IMR-90 (cell line): ENCODE data around the gene ITFG2.

ENCODE experiments used
- CEBPB ChIP-seq: IDR thresholded peaks from 2 replicates; pipeline ENCODE4 v1.6.1; 2012; ENCODE audit warnings: low read depth, low read length, improper control_type of control experiment
- ELK1 ChIP-seq: fragments of 150-350 bp; IDR thresholded peaks from 2 replicates; pipeline ENCODE4 v1.6.1; 2016; ENCODE audit warnings: low read depth, mild to moderate bottlenecking, low read length, moderate library complexity, borderline replicate concordance
- FOS ChIP-seq: fragments of 150-350 bp; IDR thresholded peaks from 2 replicates; pipeline ENCODE4 v1.6.1; 2016; ENCODE audit warnings: low read depth, low read length
- MAFK ChIP-seq: IDR thresholded peaks from 2 replicates; pipeline ENCODE4 v1.6.1; 2012; ENCODE audit warnings: low read depth, low read length, improper control_type of control experiment
- NFE2L2 ChIP-seq: fragments of 150-350 bp; IDR thresholded peaks from 2 replicates; pipeline ENCODE4 v1.6.1; 2016; ENCODE audit warnings: low read depth, mild to moderate bottlenecking, low read length
- POLR2A ChIP-seq: IDR thresholded peaks from 2 replicates; pipeline ENCODE4 v1.6.1; 2012; ENCODE audit warnings: mild to moderate bottlenecking, low read depth, low read length
- RAD21 ChIP-seq: IDR thresholded peaks from 2 replicates; pipeline ENCODE4 v1.6.1; 2012; ENCODE audit warnings: low read length, improper control_type of control experiment
- SMC3 ChIP-seq: fragments of 150-350 bp; IDR thresholded peaks from 2 replicates; pipeline ENCODE4 v1.6.1; 2016; ENCODE audit warnings: low read depth, mild to moderate bottlenecking, antibody characterized with exemption, low read length, moderate library complexity
- TF ChIP-seq, protein P1 (sequence below): conservative IDR thresholded peaks from 2 replicates; pipeline ENCODE4 v1.5.1; 2012; ENCODE audit warnings: mild to moderate bottlenecking, low read depth, low read length, improper control_type of control experiment

DNA sequence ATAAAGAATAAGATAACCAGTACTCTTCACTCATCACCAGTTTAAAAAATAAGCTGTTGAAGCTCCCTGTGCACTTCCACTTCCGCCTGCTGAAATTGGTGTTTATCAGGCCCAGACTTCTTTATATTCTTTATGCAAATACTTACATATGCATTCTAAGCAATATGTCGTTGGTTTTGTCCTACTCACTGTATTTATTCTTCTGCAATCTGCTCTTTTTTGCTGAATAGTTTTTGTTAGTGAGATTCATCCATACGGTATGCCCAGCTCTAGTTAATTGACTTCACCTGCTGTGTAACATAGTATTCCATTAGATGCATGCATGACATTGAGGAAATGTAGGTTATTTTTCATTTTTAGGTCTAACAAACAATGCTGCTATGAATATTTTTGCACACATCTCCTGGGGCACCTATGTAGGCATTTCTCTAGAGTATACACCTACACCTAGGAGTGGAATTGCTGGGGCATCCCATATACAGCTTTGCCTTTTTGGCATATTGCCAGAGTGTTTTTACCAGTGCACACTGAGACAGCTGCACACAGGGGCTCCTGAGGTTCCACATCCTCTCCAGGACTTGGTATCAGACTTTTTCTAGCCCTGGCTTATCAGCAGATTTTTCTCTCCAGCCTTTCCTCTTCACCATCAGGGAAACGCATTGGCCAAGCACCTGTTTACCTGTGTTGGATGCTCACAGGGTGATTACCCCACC, 23.4 kb downstream of the ITFG2 start:
- TF ChIP-seq, protein P1, sequence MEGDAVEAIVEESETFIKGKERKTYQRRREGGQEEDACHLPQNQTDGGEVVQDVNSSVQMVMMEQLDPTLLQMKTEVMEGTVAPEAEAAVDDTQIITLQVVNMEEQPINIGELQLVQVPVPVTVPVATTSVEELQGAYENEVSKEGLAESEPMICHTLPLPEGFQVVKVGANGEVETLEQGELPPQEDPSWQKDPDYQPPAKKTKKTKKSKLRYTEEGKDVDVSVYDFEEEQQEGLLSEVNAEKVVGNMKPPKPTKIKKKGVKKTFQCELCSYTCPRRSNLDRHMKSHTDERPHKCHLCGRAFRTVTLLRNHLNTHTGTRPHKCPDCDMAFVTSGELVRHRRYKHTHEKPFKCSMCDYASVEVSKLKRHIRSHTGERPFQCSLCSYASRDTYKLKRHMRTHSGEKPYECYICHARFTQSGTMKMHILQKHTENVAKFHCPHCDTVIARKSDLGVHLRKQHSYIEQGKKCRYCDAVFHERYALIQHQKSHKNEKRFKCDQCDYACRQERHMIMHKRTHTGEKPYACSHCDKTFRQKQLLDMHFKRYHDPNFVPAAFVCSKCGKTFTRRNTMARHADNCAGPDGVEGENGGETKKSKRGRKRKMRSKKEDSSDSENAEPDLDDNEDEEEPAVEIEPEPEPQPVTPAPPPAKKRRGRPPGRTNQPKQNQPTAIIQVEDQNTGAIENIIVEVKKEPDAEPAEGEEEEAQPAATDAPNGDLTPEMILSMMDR: no peak
- TF ChIP-seq POLR2A (no peak), SMC3 (no peak), CEBPB (no peak), RAD21 (no peak), ELK1 (no peak), FOS (no peak), NFE2L2 (no peak), MAFK (no peak)
